PC-9 (cell line): ENCODE results near the gene PLA2G1B. TPM values are rescaled to one million over a fixed set of nuclear protein-coding genes. Genes with fewer than 3 reads are reported as not detected.
"Not testable (repeated sequence)": the region's sequence is repeated elsewhere in the genome, so short reads cannot be mapped to it uniquely, and the experiment has no call there.

Experiments used
- BruUV-seq: library from RNA; stranded (reverse); fragments of 400-500 nt; replicated peaks from 2 replicates; lab custom pipeline; 2021; lab: Mats Ljungman, UMichigan
- CTCF ChIA-PET: fragments of 300-600 bp; sonication (Branson Sonifier 250); formaldehyde crosslinking; loops from one replicate; lab custom pipeline; 2022; ENCODE audit warnings: antibody characterized with exemption; lab: Charles Lee
- POLR2A ChIA-PET: fragments of 300-600 bp; sonication (Branson Sonifier 250); formaldehyde crosslinking; loops from one replicate; lab custom pipeline; 2022; ENCODE audit warnings: antibody characterized with exemption; ENCODE audit not compliant: unreplicated experiment; lab: Charles Lee
- DNase-seq, 2 experiments: peaks; one replicate each; pipeline versions ENCODE4 v3.0.0 to v3.0.0-alpha.2; 2015 to 2022; ENCODE audit warnings: mixed read lengths in 1 of 2
- H2AFZ ChIP-seq: fragments of 200-600 bp; sonication (generic); 2 replicates; pipeline ENCODE4 v1.8.1; 2017; ENCODE audit warnings: antibody characterized with exemption
- H3F3A ChIP-seq: fragments of 200-600 bp; sonication (generic); 2 replicates; pipeline ENCODE4 v1.8.1; 2017; ENCODE audit warnings: antibody characterized with exemption, mild to moderate bottlenecking, low read depth; ENCODE audit not compliant: insufficient read depth
- H3K27ac ChIP-seq: fragments of 200-600 bp; sonication (generic); 2 replicates; pipeline ENCODE4 v1.6.1; 2016; ENCODE audit warnings: mixed run types
- H3K27me3 ChIP-seq: fragments of 200-600 bp; sonication (generic); 2 replicates; pipeline ENCODE4 v1.6.1; 2016; ENCODE audit warnings: low read depth, mixed run types; ENCODE audit not compliant: insufficient read depth
- H3K36me3 ChIP-seq: fragments of 200-600 bp; sonication (generic); 2 replicates; pipeline ENCODE4 v1.6.1; 2016; ENCODE audit warnings: low read depth, mixed run types
- H3K4me1 ChIP-seq: fragments of 200-600 bp; sonication (generic); replicated peaks from 2 replicates; pipeline ENCODE4 v1.6.1; 2016; ENCODE audit warnings: mixed run types; ENCODE audit not compliant: insufficient read depth
- H3K4me2 ChIP-seq: fragments of 200-600 bp; sonication (generic); 2 replicates; pipeline ENCODE4 v1.6.1; 2017; ENCODE audit warnings: mixed run types
- H3K4me3 ChIP-seq: fragments of 200-600 bp; sonication (generic); 2 replicates; pipeline ENCODE4 v1.6.1; 2016; ENCODE audit warnings: mixed run types
- H3K79me2 ChIP-seq: fragments of 200-600 bp; sonication (generic); 2 replicates; pipeline ENCODE4 v1.6.1; 2017; ENCODE audit warnings: low read depth, mixed run types
- H3K9me2 ChIP-seq: fragments of 200-600 bp; sonication (generic); 2 replicates; pipeline ENCODE4 v1.8.1; 2017; ENCODE audit warnings: mild to moderate bottlenecking; ENCODE audit not compliant: insufficient read depth
- H3K9me3 ChIP-seq: fragments of 200-600 bp; sonication (generic); 2 replicates; pipeline ENCODE4 v1.8.1; 2016; ENCODE audit warnings: low read depth; ENCODE audit not compliant: insufficient read depth
- H4K20me1 ChIP-seq: fragments of 200-600 bp; sonication (generic); 2 replicates; pipeline ENCODE4 v1.8.1; 2017; ENCODE audit not compliant: insufficient read depth
- CTCF ChIP-seq: fragments of 200-600 bp; sonication (generic); conservative IDR thresholded peaks from 2 replicates; pipeline ENCODE4 v1.6.1; 2017; ENCODE audit warnings: mixed run types, antibody characterized with exemption, mild to moderate bottlenecking, moderate library complexity
- EZH2 ChIP-seq: fragments of 200-600 bp; sonication (generic); IDR thresholded peaks from 2 replicates; pipeline ENCODE4 v1.8.0; 2017; ENCODE audit warnings: antibody characterized with exemption, low read depth
- intact Hi-C: fragments of 100-400 bp; cut with micrococcal nuclease; formaldehyde crosslinking; loops from one replicate; pipeline ENCODE4 v1.10.0; 2022; ENCODE audit not compliant: unreplicated experiment
- total RNA-seq: library from RNA; stranded (reverse); gene quantifications from 2 replicates; pipeline ENCODE4 v1.2.3, GENCODE V29; 2021

Gene PLA2G1B
- total RNA-seq, 1 experiment from 2014 or later: not detected

- H2AFZ ChIP-seq: no peak overlapping the region
- H3K4me1 ChIP-seq: no peaks in the 10 kb centered on the region
- H3K9me2 ChIP-seq: no peaks in the 10 kb centered on the region
- no peaks in the 10 kb centered on the region for H3K36me3 ChIP-seq
- ChIA-PET POLR2A (no interaction called here), CTCF (no interaction called here)
- H4K20me1 ChIP-seq: no peaks in the 10 kb centered on the region
- BruUV-seq: no TSS peak
- DNase-seq: no peak
- no peaks in the 10 kb centered on the region for H3K9me3 ChIP-seq
- intact Hi-C loops: no loop called here
- H3F3A ChIP-seq: no peaks in the 10 kb centered on the region
- no peak overlapping the region for H3K27ac ChIP-seq
- TF ChIP-seq CTCF: no peak
- H3K4me2 ChIP-seq: no peak overlapping the region
- H3K27me3 ChIP-seq: no peaks in the 10 kb centered on the region
- H3K79me2 ChIP-seq: no peaks in the 10 kb centered on the region
- no peak overlapping the region for H3K4me3 ChIP-seq
Observed at GRCh38 chr12:120342175-120343038, 14.8 kb upstream of the PLA2G1B start.

- no peaks in the 10 kb centered on the region for H4K20me1 ChIP-seq
- no peak overlapping the region for H2AFZ ChIP-seq
- no TSS peak for BruUV-seq
- H3K4me2 ChIP-seq: no peak overlapping the region
- CTCF ChIA-PET: no interaction called here
- no peak overlapping the region for H3K4me3 ChIP-seq
- no peak for DNase-seq
- no peaks in the 10 kb centered on the region for H3K36me3 ChIP-seq
- no peaks in the 10 kb centered on the region for H3K79me2 ChIP-seq
- no peak overlapping the region for H3K27ac ChIP-seq
- POLR2A ChIA-PET: no interaction called here
- intact Hi-C loops: no loop called here
- H3K9me2 ChIP-seq: no peaks in the 10 kb centered on the region
- no peaks in the 10 kb centered on the region for H3F3A ChIP-seq
- H3K9me3 ChIP-seq: no peaks in the 10 kb centered on the region
- H3K4me1 ChIP-seq: no peaks in the 10 kb centered on the region
- TF ChIP-seq CTCF (no peak), EZH2 (no peak)
- no peaks in the 10 kb centered on the region for H3K27me3 ChIP-seq
Observed at GRCh38 chr12:120339256-120339655, 11.7 kb upstream of the PLA2G1B start.

GRCh38 chr12:120337730-120338129, 10.2 kb upstream of the PLA2G1B start:
- POLR2A ChIA-PET: no interaction called here
- DNase-seq: no peak
- Histone ChIP-seq H3K36me3 (no peaks in the 10 kb centered on the region), H3K79me2 (no peaks in the 10 kb centered on the region), H4K20me1 (no peaks in the 10 kb centered on the region), H3K27ac (no peak overlapping the region), H3K9me3 (no peaks in the 10 kb centered on the region), H3K4me1 (no peaks in the 10 kb centered on the region), H3K4me3 (no peak overlapping the region), H3K27me3 (no peaks in the 10 kb centered on the region), H3K4me2 (no peak overlapping the region), H3K9me2 (no peaks in the 10 kb centered on the region), H3F3A (no peaks in the 10 kb centered on the region), H2AFZ (no peak overlapping the region)
- CTCF ChIA-PET: no interaction called here
- intact Hi-C loops: no loop called here
- TF ChIP-seq EZH2 (no peak), CTCF (no peak)
- no TSS peak for BruUV-seq

- CTCF ChIA-PET: not testable (repeated sequence)
Observed at GRCh38 chr12:120336392-120336791, 8.8 kb upstream of the PLA2G1B start.

More at GRCh38 chr12:120336392-120336791, 8.8 kb upstream of the PLA2G1B start:
- H3K4me2 ChIP-seq, H3K4me3 ChIP-seq, H3K79me2 ChIP-seq, H2AFZ ChIP-seq, H3K9me3 ChIP-seq, H3K4me1 ChIP-seq, BruUV-seq, H4K20me1 ChIP-seq, H3K27ac ChIP-seq, DNase-seq, intact Hi-C loops, H3F3A ChIP-seq, H3K9me2 ChIP-seq, POLR2A ChIA-PET, H3K36me3 ChIP-seq, H3K27me3 ChIP-seq: not testable (repeated sequence)
